HG03558 (cell line): ENCODE results near the gene KRT26.
"Not testable (repeated sequence)": the region's sequence is repeated elsewhere in the genome, so short reads cannot be mapped to it uniquely, and the experiment has no call there.

ENCODE experiments used
- ATAC-seq: cut with Tn5 transposase; IDR thresholded peaks from one replicate; pipeline ENCODE4 v1.9.1; 2021; ENCODE audit warnings: moderate number of reproducible peaks; ENCODE audit not compliant: unreplicated experiment; ENCODE audit errors: extremely low read depth

KRT26 gene

GRCh38 chr17:40796846-40797245 lies 24.8 kb upstream of the KRT26 start:
- no peak for ATAC-seq

GRCh38 chr17:40795019-40795667 lies 23.1 kb upstream of the KRT26 start:
- no peak for ATAC-seq

GRCh38 chr17:40794466-40794865 lies 22.5 kb upstream of the KRT26 start:
- ATAC-seq, result no peak

DNA sequence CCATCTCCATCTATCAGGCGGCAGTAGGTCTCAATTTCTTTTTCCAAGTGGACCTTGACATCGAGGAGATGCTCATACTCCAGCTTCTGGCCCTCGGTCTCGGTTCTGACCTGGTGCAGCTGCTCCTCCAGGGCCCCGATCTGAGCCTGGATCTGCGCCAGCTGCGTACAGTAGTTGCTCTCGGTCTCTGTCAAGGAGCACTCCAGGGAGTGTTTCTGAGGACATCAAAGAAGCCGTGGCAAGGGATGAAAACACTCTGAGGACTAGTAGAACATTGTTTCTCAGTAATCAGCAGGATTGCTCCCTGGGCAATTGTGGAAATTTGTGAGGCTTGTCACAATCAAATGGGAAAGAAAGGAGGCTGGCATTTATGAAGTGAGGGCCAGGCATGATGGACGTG lies 21.8 kb upstream of the KRT26 start:
- ATAC-seq, result no peak

GRCh38 chr17:40791787-40792436 lies 19.9 kb upstream of the KRT26 start:
- no peak for ATAC-seq

- ATAC-seq, result no peak
Observed at GRCh38 chr17:40791111-40791510, 19.1 kb upstream of the KRT26 start.

GRCh38 chr17:40782450-40782849 lies 10.4 kb upstream of the KRT26 start, which contains the start of gene KRT27:
Gene KRT27, minus strand, starts transcription at chr17:40782550. Its CDS starts 57 bp downstream, at chr17:40782493.
- ATAC-seq, result no peak

DNA sequence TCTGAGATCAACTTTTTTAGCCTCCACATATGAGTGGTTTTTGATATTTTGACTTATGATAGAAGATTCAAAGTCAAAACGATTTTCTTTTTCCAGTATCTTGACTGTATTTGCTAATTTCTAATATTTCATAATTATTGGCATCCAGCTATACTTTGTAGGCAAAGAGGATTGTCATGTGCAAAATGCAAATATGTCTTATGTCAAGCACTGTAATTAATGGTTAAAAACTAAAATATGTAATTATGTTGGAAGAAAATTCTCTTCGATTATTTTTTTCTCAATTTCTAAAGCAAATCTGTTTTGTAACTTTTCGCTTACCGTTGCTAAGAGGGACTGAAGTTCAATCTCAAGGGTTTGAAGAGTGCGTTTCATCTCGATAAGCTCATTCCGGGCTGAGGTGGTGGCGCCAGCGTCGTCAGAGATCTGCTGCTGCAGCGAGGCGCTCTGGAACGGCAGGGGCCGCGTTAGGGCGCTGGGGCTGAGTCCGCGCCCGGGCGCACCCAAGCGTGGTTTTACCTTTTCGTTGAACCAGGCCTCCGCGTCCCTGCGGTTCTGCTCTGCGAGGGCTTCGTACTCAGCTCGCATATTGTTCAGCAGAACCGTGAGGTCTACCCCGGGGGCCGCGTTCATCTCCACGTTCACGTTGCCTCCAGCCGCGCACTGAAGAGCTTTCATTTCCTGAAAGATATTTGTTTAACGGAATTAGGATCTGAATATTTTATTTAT lies 7.3 kb upstream of the KRT26 start:
- ATAC-seq, result no peak

GRCh38 chr17:40778461-40778860 lies 6.5 kb upstream of the KRT26 start:
- ATAC-seq, result no peak

GRCh38 chr17:40777971-40778370 lies 6.0 kb upstream of the KRT26 start:
- no peak for ATAC-seq

GRCh38 chr17:40777459-40777858 lies 5.5 kb upstream of the KRT26 start:
- ATAC-seq, result no peak

DNA sequence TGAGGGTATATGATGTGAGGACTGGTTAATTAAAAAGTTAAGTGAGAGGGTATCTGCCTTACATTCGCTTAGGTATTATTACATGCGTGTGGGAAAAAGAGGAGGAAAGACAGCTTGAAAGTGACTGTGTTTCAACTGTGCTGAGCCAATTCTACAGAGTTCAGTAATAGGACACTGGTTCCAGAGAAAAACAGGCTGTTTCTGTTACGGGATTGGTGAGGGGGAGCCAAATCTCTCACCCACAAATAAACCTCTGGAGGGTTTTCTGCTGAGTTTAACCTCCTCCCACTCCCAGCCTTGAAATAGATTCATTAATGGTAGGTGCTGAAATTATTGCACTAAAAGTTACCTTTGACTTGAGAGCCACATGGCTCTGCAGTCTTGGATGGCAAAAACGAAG lies 3.9 kb upstream of the KRT26 start:
- no peak for ATAC-seq

- ATAC-seq, result no peak
Observed at GRCh38 chr17:40765657-40766056, 6.3 kb downstream of the KRT26 start.

DNA sequence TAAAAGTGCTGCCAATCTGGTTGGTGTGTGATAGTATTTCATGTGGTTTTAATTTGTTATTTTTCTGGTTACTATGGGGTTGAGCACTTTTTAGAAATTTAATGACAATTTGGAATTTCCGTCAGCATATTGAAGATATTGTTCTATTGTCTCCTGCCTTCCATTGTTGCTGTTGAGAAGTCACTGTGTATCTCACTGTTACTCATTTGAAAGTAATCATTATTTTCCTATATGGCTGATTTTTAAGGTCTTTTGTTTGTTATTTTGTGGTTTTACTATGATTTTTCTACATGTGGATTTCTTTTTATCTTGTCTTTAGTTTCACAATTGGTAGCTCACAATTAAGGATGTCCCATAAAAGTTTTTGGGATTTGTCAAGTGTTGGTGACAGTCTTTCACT lies 8.2 kb downstream of the KRT26 start:
- no peak for ATAC-seq

GRCh38 chr17:40760105-40761016 lies 11.6 kb downstream of the KRT26 start:
- ATAC-seq, result no peak

- ATAC-seq, result no peak
Observed at GRCh38 chr17:40755231-40755630, 16.8 kb downstream of the KRT26 start, which contains the start of gene KRT25. Gene KRT25, minus strand, starts transcription at chr17:40755331. Its CDS starts 60 bp downstream, at chr17:40755271.

DNA sequence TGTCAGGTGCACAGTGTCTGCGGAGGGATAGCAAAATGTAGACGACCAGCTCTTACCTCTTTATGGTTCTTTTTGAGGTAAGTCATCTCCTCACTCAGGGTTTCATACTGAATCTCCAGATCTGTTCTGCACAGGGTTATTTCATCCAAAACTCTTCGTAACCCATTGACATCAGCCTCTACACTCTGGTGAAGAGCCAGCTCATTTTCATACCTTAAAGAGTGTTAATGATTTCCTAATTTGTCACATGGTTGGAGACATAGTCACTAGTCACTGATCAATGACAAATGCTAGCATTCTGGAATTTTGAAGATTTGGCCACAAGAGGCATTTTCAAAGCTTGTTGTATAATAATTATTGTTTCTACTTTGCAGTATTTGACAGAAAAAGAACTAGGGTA lies 18.2 kb downstream of the KRT26 start:
- no peak for ATAC-seq

DNA sequence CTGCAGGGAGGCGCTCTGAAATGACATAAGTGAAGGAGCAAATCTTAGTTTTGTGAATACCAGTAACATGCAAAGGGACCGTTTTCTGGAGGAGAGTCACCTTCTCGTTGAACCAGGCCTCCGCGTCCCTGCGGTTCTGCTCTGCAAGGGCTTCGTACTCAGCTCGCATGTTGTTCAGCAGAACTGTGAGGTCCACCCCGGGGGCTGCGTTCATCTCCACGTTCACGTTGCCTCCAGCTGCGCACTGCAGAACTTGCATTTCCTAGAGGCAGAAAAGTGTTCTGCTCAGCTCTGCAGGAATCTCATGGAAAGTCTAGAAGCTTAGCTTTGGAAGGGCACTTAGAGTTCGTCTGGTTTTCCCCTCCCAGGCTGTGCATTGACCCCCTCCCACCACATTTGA lies 20.9 kb downstream of the KRT26 start:
- no peak for ATAC-seq

GRCh38 chr17:40750391-40750790 lies 21.6 kb downstream of the KRT26 start:
- ATAC-seq, result no peak

- not testable (repeated sequence) for ATAC-seq
Observed at GRCh38 chr17:40748666-40749065, 23.3 kb downstream of the KRT26 start.
